OCI-LY3 (cell line): ENCODE measurements around the gene MPHOSPH8.

Experiments used
- EZH2phosphoT487 ChIP-seq: fragments of 200-600 bp; shearing (Covaris generic); IDR thresholded peaks from 2 replicates; pipeline ENCODE4 v1.6.1; 2018; ENCODE audit warnings: antibody characterized with exemption, mixed run types, low read depth
- TF ChIP-seq, protein P1 (sequence below): fragments of 200-600, 300-600 bp; sonication (generic); IDR thresholded peaks from 2 replicates; pipeline ENCODE4 v1.5.1; 2014; ENCODE audit warnings: antibody characterized with exemption, low read length, low read depth

DNA sequence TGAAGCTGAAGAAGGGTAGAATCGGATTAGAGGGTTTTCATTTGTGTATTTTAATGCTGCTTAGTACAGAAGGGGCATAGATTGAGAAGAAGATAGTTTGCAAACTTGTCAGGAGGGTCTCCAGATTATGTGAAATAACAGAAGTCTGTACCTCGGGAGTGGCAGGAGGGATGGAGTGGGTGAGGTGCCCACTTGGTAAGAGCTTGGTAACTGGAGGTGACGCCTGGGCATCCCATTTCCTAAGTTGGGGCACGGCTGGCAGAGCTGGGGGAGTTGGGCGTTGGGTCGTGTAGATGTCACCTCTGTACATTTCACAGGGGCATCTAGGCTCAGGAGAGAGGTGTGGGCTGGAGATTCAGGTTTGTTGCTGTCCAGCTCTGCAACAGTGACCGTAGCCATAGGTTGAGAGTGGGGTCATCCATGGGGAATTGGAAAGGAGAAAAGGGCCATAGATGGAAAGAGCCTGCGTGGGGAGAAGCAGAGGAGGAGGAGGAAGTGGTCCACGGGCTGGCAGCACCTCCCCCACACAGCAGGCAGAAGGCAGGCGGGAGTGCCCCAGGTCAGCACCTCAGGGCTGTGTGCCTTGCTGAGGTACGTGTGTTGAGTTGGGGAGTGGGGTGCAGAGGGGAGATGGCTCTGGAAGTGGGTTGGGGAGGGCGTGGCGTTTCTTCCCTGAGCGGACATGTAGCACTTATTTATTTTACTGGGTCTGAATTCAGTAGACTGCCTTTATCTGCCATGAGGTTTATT, 31.2 kb downstream of the MPHOSPH8 start:
- no peak for TF ChIP-seq EZH2phosphoT487
- TF ChIP-seq, protein P1, sequence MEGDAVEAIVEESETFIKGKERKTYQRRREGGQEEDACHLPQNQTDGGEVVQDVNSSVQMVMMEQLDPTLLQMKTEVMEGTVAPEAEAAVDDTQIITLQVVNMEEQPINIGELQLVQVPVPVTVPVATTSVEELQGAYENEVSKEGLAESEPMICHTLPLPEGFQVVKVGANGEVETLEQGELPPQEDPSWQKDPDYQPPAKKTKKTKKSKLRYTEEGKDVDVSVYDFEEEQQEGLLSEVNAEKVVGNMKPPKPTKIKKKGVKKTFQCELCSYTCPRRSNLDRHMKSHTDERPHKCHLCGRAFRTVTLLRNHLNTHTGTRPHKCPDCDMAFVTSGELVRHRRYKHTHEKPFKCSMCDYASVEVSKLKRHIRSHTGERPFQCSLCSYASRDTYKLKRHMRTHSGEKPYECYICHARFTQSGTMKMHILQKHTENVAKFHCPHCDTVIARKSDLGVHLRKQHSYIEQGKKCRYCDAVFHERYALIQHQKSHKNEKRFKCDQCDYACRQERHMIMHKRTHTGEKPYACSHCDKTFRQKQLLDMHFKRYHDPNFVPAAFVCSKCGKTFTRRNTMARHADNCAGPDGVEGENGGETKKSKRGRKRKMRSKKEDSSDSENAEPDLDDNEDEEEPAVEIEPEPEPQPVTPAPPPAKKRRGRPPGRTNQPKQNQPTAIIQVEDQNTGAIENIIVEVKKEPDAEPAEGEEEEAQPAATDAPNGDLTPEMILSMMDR = no peak
